Embryonic facial prominence (tissue), 1 donor: ENCODE measurements around the gene TRIM4.
"Not testable (repeated sequence)": the region's sequence is repeated elsewhere in the genome, so short reads cannot be mapped to it uniquely, and the experiment has no call there.

Experiments used
- DNase-seq: peaks from one replicate; pipeline ENCODE4 v3.0.0-alpha.2; 2016; ENCODE audit errors: extremely low spot score

TRIM4 gene

GRCh38 chr7:99919814-99920112, 433 bp upstream of the TRIM4 start:
- DNase-seq = no peak

GRCh38 chr7:99910976-99911375, 8.4 kb downstream of the TRIM4 start:
- DNase-seq = no peak

- DNase-seq = no peak
Measured at GRCh38 chr7:99901581-99901980, 17.7 kb downstream of the TRIM4 start.

GRCh38 chr7:99899830-99900519, 19.4 kb downstream of the TRIM4 start:
- DNase-seq = no peak

GRCh38 chr7:99898836-99899235, 20.5 kb downstream of the TRIM4 start:
- DNase-seq = no peak

GRCh38 chr7:99898023-99898357, 21.3 kb downstream of the TRIM4 start:
- no peak for DNase-seq

- DNase-seq = no peak
Measured at GRCh38 chr7:99897322-99898022, 21.9 kb downstream of the TRIM4 start.

GRCh38 chr7:99894738-99895137, 24.6 kb downstream of the TRIM4 start:
- DNase-seq = no peak

GRCh38 chr7:99893280-99893679, 26.1 kb downstream of the TRIM4 start:
- DNase-seq = no peak

- not testable (repeated sequence) for DNase-seq
Measured at GRCh38 chr7:99890348-99890747, 29.0 kb downstream of the TRIM4 start.

GRCh38 chr7:99888366-99888765, 31.0 kb downstream of the TRIM4 start:
- not testable (repeated sequence) for DNase-seq

GRCh38 chr7:99881370-99881769, 38.0 kb downstream of the TRIM4 start:
- DNase-seq = no peak

- DNase-seq = no peak
Measured at GRCh38 chr7:99876933-99877332, 42.4 kb downstream of the TRIM4 start, which contains the start of gene OR2AE1. TSS of gene OR2AE1 (minus strand) at chr7:99877033. CDS start at chr7:99877033, 0 bp downstream.

- no peak for DNase-seq
Measured at GRCh38 chr7:99876491-99876890, 42.8 kb downstream of the TRIM4 start.

- no peak for DNase-seq
Measured at GRCh38 chr7:99868246-99868645, 51.1 kb downstream of the TRIM4 start.

GRCh38 chr7:99867477-99867876, 51.9 kb downstream of the TRIM4 start:
- not testable (repeated sequence) for DNase-seq

- no peak for DNase-seq
Measured at GRCh38 chr7:99863847-99864440, 55.4 kb downstream of the TRIM4 start.

GRCh38 chr7:99860281-99861127, 58.8 kb downstream of the TRIM4 start:
- DNase-seq = no peak

GRCh38 chr7:99855236-99855635, 64.1 kb downstream of the TRIM4 start:
- no peak for DNase-seq

GRCh38 chr7:99848420-99849216, 70.7 kb downstream of the TRIM4 start:
- no peak for DNase-seq

GRCh38 chr7:99844328-99844727, 75.0 kb downstream of the TRIM4 start:
- DNase-seq = no peak
